ENCODE results near the gene SEC16A.

The SEC16A gene

GRCh38 chr9:136525841-136526499, 43.1 kb upstream of the SEC16A start:
- H3K9me3 ChIP-seq (ENCODE audit: severe bottlenecking), result no peaks in the 10 kb centered on the region
- no peak for TF ChIP-seq CTCF (IDR thresholded peaks at IDR 0.05; ENCODE audit: low read depth, low read length)
- H3K4me3 ChIP-seq (ENCODE audit: low read depth, low read length), result peak overlapping the region; percentile 19
- peak; percentile 75 for DNase-seq
- H3K27ac ChIP-seq, result peak overlapping the region; percentile 88
- H3K36me3 ChIP-seq, result peaks cover 22% of the 10 kb centered on the region
- no peaks in the 10 kb centered on the region for H3K27me3 ChIP-seq (ENCODE audit: insufficient read depth, low read depth, severe bottlenecking)

- Histone ChIP-seq H3K36me3 (peaks cover 22% of the 10 kb centered on the region), H3K27me3 (ENCODE audit: insufficient read depth, low read depth, severe bottlenecking) (no peaks in the 10 kb centered on the region), H3K4me3 (ENCODE audit: low read depth, low read length) (peak overlapping the region; percentile 19), H3K27ac (peak overlapping the region; percentile 88), H3K9me3 (ENCODE audit: severe bottlenecking) (no peaks in the 10 kb centered on the region)
- TF ChIP-seq CTCF (IDR thresholded peaks at IDR 0.05; ENCODE audit: low read depth, low read length), result no peak
- peak; percentile 66 for DNase-seq
Measured at GRCh38 chr9:136525207-136525606, 42.4 kb upstream of the SEC16A start.

- Histone ChIP-seq H3K27me3 (ENCODE audit: insufficient read depth, low read depth, severe bottlenecking) (no peaks in the 10 kb centered on the region), H3K9me3 (ENCODE audit: severe bottlenecking) (no peaks in the 10 kb centered on the region), H3K27ac (no peak overlapping the region), H3K36me3 (peaks cover 43% of the 10 kb centered on the region), H3K4me3 (ENCODE audit: low read depth, low read length) (no peak overlapping the region)
- no peak for DNase-seq
- no peak for TF ChIP-seq CTCF (IDR thresholded peaks at IDR 0.05; ENCODE audit: low read depth, low read length)
Measured at GRCh38 chr9:136522314-136523237, 39.7 kb upstream of the SEC16A start.

GRCh38 chr9:136521537-136521936, 38.7 kb upstream of the SEC16A start:
- no peak for TF ChIP-seq CTCF (IDR thresholded peaks at IDR 0.05; ENCODE audit: low read depth, low read length)
- Histone ChIP-seq H3K36me3 (peaks cover 47% of the 10 kb centered on the region), H3K27ac (no peak overlapping the region), H3K27me3 (ENCODE audit: insufficient read depth, low read depth, severe bottlenecking) (no peaks in the 10 kb centered on the region), H3K4me3 (ENCODE audit: low read depth, low read length) (no peak overlapping the region), H3K9me3 (ENCODE audit: severe bottlenecking) (no peaks in the 10 kb centered on the region)
- DNase-seq, result no peak

- no peak for DNase-seq
- no peak overlapping the region for H3K4me3 ChIP-seq (ENCODE audit: low read depth, low read length)
- no peaks in the 10 kb centered on the region for H3K27me3 ChIP-seq (ENCODE audit: insufficient read depth, low read depth, severe bottlenecking)
- TF ChIP-seq CTCF (IDR thresholded peaks at IDR 0.05; ENCODE audit: low read depth, low read length), result no peak
- H3K36me3 ChIP-seq, result peaks cover 60% of the 10 kb centered on the region
- H3K9me3 ChIP-seq (ENCODE audit: severe bottlenecking), result no peaks in the 10 kb centered on the region
- H3K27ac ChIP-seq, result no peak overlapping the region
Measured at GRCh38 chr9:136520053-136520540, 37.3 kb upstream of the SEC16A start.

All from WERI-Rb-1 (cell line).